ENCODE data around the gene ERV3-1.
"Not testable (repeated sequence)": the region's sequence is repeated elsewhere in the genome, so short reads cannot be mapped to it uniquely, and the experiment has no call there.

The ERV3-1 gene

DNA sequence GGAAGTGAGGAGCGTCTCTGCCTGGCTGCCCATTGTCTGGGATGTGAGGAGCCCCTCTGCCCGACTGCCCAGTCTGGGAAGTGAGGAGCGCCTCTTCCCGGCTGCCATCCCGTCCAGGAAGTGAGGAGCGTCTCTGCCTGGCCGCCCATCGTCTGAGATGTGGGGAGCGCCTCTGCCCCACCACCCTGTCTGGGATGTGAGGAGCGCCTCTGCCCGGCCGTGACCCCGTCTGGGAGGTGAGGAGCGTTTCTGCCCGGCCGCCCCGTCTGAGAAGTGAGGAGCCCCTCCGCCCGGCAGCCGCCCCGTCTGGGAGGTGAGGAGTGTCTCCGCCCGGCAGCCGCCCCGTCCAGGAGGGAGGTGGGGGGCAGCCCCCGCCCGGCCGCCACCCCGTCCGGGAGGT lies 26.9 kb upstream of the ERV3-1 start:
- not testable (repeated sequence) for H3K4me3 Mint-ChIP-seq; H3K27ac Mint-ChIP-seq; H3K9me3 Mint-ChIP-seq; ATAC-seq (replicated peaks); H3K36me3 Mint-ChIP-seq; H3K27me3 Mint-ChIP-seq; DNase-seq
- peaks cover 6 to 13% of the 10 kb centered on the region in 2 donors for H3K4me1 Mint-ChIP-seq

DNA sequence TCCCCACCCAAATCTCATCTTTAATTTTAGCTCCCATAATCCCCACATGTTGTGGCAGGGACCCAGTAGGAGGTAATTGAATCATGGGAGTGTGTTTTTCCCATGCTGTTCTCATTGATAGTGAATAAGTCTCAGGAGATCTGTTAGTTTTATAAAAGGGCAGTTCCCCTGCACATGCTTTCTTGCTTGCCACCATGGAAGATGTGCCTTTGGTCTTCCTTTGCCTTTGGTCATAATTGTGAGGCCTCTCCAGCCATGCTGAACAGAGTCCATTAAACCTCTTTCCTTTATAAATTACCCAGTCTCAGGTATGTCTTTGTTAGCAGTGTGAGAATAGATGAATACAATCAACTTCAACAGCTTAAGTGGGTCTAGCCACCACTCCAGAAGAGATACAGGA lies 18.5 kb upstream of the ERV3-1 start:
- not testable (repeated sequence) for H3K27ac Mint-ChIP-seq; H3K27me3 Mint-ChIP-seq; H3K4me1 Mint-ChIP-seq; H3K4me3 Mint-ChIP-seq; H3K9me3 Mint-ChIP-seq; H3K36me3 Mint-ChIP-seq; DNase-seq; ATAC-seq (replicated peaks)

- not testable (repeated sequence) for H3K9me3 Mint-ChIP-seq; H3K4me3 Mint-ChIP-seq; ATAC-seq (replicated peaks); H3K27me3 Mint-ChIP-seq; H3K27ac Mint-ChIP-seq; H3K4me1 Mint-ChIP-seq; H3K36me3 Mint-ChIP-seq; DNase-seq
Observed at GRCh38 chr7:65020978-65021377, 14.5 kb upstream of the ERV3-1 start.

DNA sequence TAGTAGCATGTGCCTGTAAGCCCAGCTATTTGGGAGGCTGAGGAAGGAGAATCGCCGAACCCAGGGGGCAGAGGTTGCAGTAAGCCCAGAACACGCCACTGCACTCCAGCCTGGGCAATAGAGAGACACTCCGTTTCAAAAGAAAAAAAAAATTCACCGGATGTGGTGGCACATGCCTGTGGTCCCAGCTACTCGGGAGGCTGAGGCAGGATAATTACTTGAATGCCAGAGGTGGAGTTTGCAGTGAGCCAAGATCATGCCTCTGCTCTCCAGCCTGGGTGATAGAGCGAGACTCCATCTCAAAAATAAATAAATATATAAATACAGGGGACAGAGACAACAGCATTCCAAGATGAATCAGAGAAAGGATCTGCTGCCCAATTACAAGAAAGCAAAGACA lies 3.4 kb upstream of the ERV3-1 start:
- H3K27ac Mint-ChIP-seq; DNase-seq; ATAC-seq (replicated peaks); H3K4me3 Mint-ChIP-seq; H3K36me3 Mint-ChIP-seq; H3K9me3 Mint-ChIP-seq; H3K27me3 Mint-ChIP-seq: not testable (repeated sequence)
- peaks cover 11 to 19% of the 10 kb centered on the region in 2 donors for H3K4me1 Mint-ChIP-seq

DNA sequence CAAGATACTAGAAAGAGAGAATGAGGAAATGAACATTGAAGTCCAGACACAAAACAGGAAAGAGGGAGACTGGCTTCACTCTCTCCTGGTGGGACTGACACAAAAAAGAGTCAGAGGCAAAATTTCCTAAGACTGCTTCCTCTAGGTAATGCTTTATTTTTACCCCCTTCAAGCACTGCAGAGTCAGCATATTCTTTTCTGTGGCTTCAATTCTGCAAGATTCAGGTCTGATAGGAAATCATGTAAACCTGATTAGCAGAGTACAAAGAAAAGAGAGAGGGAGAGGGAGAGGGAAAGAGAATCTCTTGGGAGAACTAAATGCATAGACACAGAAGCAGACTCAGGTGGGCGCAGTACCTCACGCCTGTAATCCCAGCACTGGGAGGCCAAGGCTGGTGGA lies 2.9 kb upstream of the ERV3-1 start:
- DNase-seq; H3K36me3 Mint-ChIP-seq; ATAC-seq (replicated peaks); H3K9me3 Mint-ChIP-seq; H3K4me3 Mint-ChIP-seq; H3K27ac Mint-ChIP-seq; H3K27me3 Mint-ChIP-seq: not testable (repeated sequence)
- H3K4me1 Mint-ChIP-seq, result peaks cover 11 to 24% of the 10 kb centered on the region in 2 donors

DNA sequence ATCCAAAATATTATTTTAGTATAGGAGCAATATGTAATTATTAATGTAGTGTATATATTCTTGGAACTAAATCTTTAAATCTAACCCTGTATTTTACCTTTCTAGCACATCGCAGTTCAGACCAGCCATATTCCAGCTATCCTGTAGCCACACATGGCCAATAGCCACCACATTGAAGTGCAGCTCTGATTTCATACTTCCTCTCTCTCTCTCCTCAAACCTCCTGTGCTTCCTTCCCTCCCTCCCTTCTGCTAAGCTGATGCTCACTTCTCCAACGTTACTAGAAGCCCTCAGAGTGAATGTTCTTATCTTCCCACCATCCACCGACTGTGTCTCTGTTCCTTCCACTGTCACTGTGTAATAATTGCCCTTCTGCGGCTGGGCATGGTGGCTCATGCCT lies 549 bp upstream of the ERV3-1 start:
- peak in 1 of 2 donors; percentile 22 for ATAC-seq (replicated peaks)
- Mint-ChIP-seq H3K4me1 (peaks cover 18 to 43% of the 10 kb centered on the region in 2 donors), H3K27ac (peak overlapping the region; percentile 42), H3K4me3 (peak overlapping the region; percentile 30 to 96), H3K36me3 (peaks cover 22 to 29% of the 10 kb centered on the region in 2 donors)
- DNase-seq, H3K9me3 Mint-ChIP-seq, H3K27me3 Mint-ChIP-seq: not testable (repeated sequence)

DNA sequence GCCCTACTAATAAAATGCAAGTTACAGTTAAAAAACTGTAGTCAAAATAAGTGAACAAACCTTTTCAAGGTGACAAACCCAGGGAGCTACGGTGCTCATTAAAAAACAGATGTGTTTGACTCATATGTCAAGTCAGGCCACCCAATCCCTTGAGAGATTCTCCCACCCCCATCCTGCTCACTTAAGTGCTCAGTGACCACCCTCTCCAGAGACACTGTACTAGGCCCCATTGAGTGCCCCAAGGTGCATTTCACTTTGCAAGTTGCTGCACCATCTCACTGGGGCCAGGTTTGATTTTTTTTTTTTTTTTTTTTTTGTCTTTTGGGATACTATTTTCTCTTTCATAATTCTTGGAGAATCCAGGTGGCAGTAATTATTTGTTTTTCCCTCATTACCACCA lies 1.9 kb downstream of the ERV3-1 start:
- ATAC-seq (replicated peaks), result peak in 1 of 2 donors; percentile 23
- Mint-ChIP-seq H3K4me1 (peaks cover 27 to 64% of the 10 kb centered on the region in 2 donors), H3K9me3 (peaks cover 18% of the 10 kb centered on the region in 2 donors), H3K27me3 (no peaks in the 10 kb centered on the region), H3K27ac (peak overlapping the region; percentile 81), H3K36me3 (peaks cover 37 to 52% of the 10 kb centered on the region in 2 donors), H3K4me3 (peak overlapping the region; percentile 95 to 96)
- no peak for DNase-seq

DNA sequence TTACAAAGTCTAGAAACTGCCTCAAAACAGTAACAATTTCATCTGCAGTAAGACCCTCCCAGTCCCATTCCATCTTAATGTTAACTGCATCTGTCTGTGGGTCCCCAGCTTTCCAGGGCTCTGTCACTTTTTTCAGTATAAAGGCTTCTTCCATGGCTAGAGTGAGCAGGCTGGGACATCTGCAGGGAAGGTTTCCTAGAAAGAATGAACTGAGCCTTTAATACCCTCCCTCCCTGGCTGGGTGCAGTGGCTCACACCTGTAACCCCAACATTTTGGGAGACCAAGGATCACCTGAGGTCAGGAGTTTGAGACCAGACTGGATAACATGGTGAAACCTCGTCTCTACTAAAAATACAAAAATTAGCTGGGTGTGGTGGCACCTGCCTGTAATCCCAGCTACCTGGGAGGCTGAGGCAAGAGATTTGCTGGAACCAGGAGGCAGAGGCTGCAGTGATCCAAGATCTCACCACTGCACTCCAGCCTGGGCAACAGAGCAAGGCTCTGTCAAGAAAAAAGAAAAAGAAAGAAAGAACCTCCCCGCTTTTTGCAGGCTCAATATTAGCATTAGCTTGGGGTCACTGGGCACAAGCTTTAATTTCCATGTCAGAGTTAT lies 3.4 kb downstream of the ERV3-1 start:
- H3K4me1 Mint-ChIP-seq, result peaks cover 35 to 77% of the 10 kb centered on the region in 2 donors
- H3K36me3 Mint-ChIP-seq, result peaks cover 52 to 67% of the 10 kb centered on the region in 2 donors
- DNase-seq (no peak), ATAC-seq (replicated peaks) (no peak)
- no peak overlapping the region for H3K27ac Mint-ChIP-seq
- H3K27me3 Mint-ChIP-seq, result no peaks in the 10 kb centered on the region
- peaks cover 24 to 27% of the 10 kb centered on the region in 2 donors for H3K9me3 Mint-ChIP-seq
- peak overlapping the region in 1 of 2 donors; percentile 44 for H3K4me3 Mint-ChIP-seq

DNA sequence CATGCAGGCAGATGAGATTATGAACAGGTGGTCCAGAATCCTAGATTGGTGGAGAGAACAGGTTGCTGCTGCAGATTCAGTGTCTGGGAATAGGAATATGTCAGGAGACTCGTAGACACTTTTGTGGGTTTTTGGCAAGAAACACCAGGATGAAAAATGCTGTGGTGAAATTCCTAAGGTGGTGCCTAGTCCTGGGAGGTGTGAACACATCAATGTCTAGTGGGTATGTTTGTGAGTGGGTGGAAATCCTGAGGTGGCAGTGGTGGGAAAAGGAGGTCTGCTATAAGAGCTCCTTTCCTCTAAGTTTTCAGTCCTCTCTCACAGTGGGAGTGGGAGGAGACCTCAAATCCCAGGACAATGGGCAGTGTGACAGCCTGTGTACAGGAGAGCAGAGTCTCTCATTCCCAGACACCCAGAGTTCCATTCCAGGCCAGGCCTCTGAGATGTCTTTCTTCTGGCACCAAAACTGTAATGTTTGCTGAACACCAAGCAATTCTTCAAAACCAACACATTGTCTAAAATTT lies 5.1 kb downstream of the ERV3-1 start:
- peaks cover 29 to 67% of the 10 kb centered on the region in 2 donors for H3K4me1 Mint-ChIP-seq
- H3K27me3 Mint-ChIP-seq, result no peaks in the 10 kb centered on the region
- ATAC-seq (replicated peaks), result no peak
- peak overlapping the region; percentile 14 to 23 for H3K4me3 Mint-ChIP-seq
- no peak for DNase-seq
- peaks cover 37% of the 10 kb centered on the region in 2 donors for H3K9me3 Mint-ChIP-seq
- peak overlapping the region; percentile 74 for H3K27ac Mint-ChIP-seq
- peaks cover 69 to 84% of the 10 kb centered on the region in 2 donors for H3K36me3 Mint-ChIP-seq

GRCh38 chr7:64999165-65000004 lies 7.1 kb downstream of the ERV3-1 start:
- Mint-ChIP-seq H3K27me3 (no peaks in the 10 kb centered on the region), H3K36me3 (peaks cover 70 to 88% of the 10 kb centered on the region in 2 donors), H3K4me3 (peak overlapping the region; percentile 50 to 68), H3K4me1 (peaks cover 24 to 54% of the 10 kb centered on the region in 2 donors), H3K9me3 (peaks cover 42 to 44% of the 10 kb centered on the region in 2 donors), H3K27ac (peak overlapping the region; percentile 95)
- ATAC-seq (replicated peaks) (peak; percentile 99), DNase-seq (peak; percentile 40)

DNA sequence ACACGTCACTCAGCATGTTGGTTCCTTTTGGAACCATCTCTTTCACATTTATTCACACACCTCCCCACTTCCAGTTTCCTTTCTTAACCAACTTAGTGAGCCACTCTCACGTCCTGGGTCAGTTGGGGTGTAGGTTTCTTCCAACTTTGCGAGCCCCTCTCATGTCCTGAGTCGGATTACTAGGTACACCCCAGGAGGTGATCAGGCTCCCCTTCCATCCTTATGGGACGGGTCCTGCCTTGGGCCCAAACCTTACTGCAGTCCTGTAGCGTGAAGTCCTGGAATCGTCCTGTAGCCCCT lies 7.7 kb downstream of the ERV3-1 start:
- DNase-seq (no peak), ATAC-seq (replicated peaks) (no peak)
- Mint-ChIP-seq H3K4me3 (peak overlapping the region; percentile 50 to 68), H3K4me1 (peaks cover 22 to 50% of the 10 kb centered on the region in 2 donors), H3K36me3 (peaks cover 72 to 88% of the 10 kb centered on the region in 2 donors), H3K9me3 (peaks cover 43 to 44% of the 10 kb centered on the region in 2 donors), H3K27me3 (no peaks in the 10 kb centered on the region), H3K27ac (peak overlapping the region; percentile 95)

DNA sequence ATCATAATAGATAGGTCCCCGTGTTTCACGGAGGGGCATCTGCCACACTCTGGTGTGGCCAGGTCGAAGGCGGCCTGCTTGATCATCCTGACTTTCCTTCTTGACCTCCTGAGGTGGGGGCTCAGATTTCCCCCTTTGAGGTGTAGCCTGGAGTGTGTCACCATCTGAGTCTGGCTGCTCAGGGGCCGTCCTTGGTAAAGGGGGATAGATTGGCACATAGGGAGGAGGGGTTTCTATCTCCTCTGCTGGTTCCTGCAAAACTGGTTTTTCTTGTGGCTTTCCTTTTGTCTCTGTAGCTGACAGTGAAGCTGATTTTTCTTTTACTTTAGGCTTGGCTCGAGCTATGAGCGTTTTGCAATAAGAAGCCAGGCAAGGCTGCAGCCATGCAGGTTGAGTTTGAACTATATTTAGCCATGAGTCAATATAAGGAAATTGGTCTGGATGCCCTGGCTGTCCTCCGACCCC lies 8.5 kb downstream of the ERV3-1 start:
- H3K4me1 Mint-ChIP-seq, result peaks cover 20 to 41% of the 10 kb centered on the region in 2 donors
- peaks cover 73 to 88% of the 10 kb centered on the region in 2 donors for H3K36me3 Mint-ChIP-seq
- peak overlapping the region; percentile 95 for H3K27ac Mint-ChIP-seq
- no peak for ATAC-seq (replicated peaks)
- H3K27me3 Mint-ChIP-seq, result no peaks in the 10 kb centered on the region
- H3K9me3 Mint-ChIP-seq, result peaks cover 44 to 50% of the 10 kb centered on the region in 2 donors
- no peak for DNase-seq
- H3K4me3 Mint-ChIP-seq, result no peak overlapping the region

DNA sequence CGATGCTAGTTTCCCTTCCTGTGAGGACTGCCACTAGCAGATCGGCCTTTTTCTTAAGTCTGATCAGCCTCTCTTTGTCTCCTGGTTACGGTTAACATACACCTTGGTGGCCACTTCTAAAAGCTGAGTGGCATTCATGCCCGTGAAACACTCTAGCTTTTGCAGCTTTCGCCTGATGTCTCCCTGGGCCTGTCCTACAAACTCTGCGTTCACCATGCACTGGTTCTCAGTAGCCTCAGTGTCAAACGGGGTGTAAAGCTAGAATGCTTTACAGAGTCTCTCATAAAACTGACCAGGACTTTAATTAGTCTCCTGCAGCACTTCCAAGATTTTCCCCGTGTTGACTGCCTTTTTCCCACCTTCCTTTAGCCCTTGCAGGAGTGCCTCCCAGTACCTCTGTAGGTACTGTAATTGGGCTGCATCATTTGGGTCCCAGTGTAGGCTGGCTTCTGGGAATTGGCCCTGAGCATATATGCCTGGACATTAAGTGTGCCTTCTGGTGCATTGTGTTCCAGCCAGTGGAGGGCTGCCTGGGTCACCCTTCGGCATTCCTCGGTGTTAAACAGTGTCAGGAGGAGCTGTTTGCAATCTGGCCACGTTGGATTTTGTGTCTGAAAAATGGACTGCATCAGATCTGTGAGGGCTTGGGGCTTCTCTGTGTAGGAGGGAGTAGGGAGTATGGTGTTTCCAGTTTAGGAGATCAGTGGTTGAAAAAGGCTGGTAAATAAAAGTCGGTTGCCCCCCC lies 9.2 kb downstream of the ERV3-1 start:
- Mint-ChIP-seq H3K36me3 (peaks cover 73 to 88% of the 10 kb centered on the region in 2 donors), H3K9me3 (peaks cover 44 to 47% of the 10 kb centered on the region in 2 donors)

GRCh38 chr7:64996305-64996704 lies 10.2 kb downstream of the ERV3-1 start:
- peaks cover 40 to 48% of the 10 kb centered on the region in 2 donors for H3K9me3 Mint-ChIP-seq
- H3K36me3 Mint-ChIP-seq, result peaks cover 76 to 91% of the 10 kb centered on the region in 2 donors
- DNase-seq, result no peak

More for the DNA sequence above, 9.2 kb downstream of the ERV3-1 start:
- ATAC-seq (replicated peaks), result no peak
- DNase-seq, result no peak
- peaks cover 17 to 35% of the 10 kb centered on the region in 2 donors for H3K4me1 Mint-ChIP-seq
- H3K27ac Mint-ChIP-seq, result peak overlapping the region; percentile 77
- no peaks in the 10 kb centered on the region for H3K27me3 Mint-ChIP-seq
- no peak overlapping the region for H3K4me3 Mint-ChIP-seq

More at GRCh38 chr7:64996305-64996704, 10.2 kb downstream of the ERV3-1 start:
- H3K27me3 Mint-ChIP-seq, result no peaks in the 10 kb centered on the region
- peaks cover 10 to 27% of the 10 kb centered on the region in 2 donors for H3K4me1 Mint-ChIP-seq
- no peak overlapping the region for H3K4me3 Mint-ChIP-seq
- no peak overlapping the region for H3K27ac Mint-ChIP-seq
- no peak for ATAC-seq (replicated peaks)
